ENCODE measurements around the gene GPR61.

GRCh38 chr1:109499081-109499480, 40.6 kb upstream of the GPR61 start:
- TF ChIP-seq, protein P1, sequence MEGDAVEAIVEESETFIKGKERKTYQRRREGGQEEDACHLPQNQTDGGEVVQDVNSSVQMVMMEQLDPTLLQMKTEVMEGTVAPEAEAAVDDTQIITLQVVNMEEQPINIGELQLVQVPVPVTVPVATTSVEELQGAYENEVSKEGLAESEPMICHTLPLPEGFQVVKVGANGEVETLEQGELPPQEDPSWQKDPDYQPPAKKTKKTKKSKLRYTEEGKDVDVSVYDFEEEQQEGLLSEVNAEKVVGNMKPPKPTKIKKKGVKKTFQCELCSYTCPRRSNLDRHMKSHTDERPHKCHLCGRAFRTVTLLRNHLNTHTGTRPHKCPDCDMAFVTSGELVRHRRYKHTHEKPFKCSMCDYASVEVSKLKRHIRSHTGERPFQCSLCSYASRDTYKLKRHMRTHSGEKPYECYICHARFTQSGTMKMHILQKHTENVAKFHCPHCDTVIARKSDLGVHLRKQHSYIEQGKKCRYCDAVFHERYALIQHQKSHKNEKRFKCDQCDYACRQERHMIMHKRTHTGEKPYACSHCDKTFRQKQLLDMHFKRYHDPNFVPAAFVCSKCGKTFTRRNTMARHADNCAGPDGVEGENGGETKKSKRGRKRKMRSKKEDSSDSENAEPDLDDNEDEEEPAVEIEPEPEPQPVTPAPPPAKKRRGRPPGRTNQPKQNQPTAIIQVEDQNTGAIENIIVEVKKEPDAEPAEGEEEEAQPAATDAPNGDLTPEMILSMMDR (conservative IDR thresholded peaks at IDR 0.05; ENCODE audit: low read depth, low read length), result no peak
- no peak for TF ChIP-seq EZH2 (IDR thresholded peaks at IDR 0.05; ENCODE audit: low read length, unreplicated experiment)
- TF ChIP-seq EZH2phosphoT487 (IDR thresholded peaks at IDR 0.05; ENCODE audit: borderline replicate concordance, low read length), result no peak

Data from PC-3 (cell line).